Activated CD8-positive, alpha-beta memory T cell treated with anti-CD3 and anti-CD28 coated beads, Interleukin-2, amount 10 ng/mL, durations not matched to agents 7 days and 5 days (primary cell): ENCODE results near the gene TNFSF11. TPM values are rescaled to one million over a fixed set of nuclear protein-coding genes. Genes with fewer than 3 reads are reported as not detected.

ENCODE experiments used
- ATAC-seq: fragments of 150-1000 bp; cut with Tn5 transposase; one replicate; pipeline ENCODE4 v1.10.0; 2021; ENCODE audit warnings: moderate library complexity
- CTCF ChIA-PET: fragments of 350-600 bp; sonication (Branson Sonifier 250); formaldehyde crosslinking; loops from one replicate; lab custom pipeline; 2021; ENCODE audit warnings: antibody characterized with exemption; lab: Charles Lee
- DNase-seq: peaks from one replicate; pipeline ENCODE4 v3.0.0-alpha.2; 2020
- H3K27ac Mint-ChIP-seq: one replicate; pipeline ENCODE4 v1.8.0; 2021; ENCODE audit warnings: mild to moderate bottlenecking, mixed read lengths
- H3K27me3 Mint-ChIP-seq: one replicate; pipeline ENCODE4 v1.8.0; 2021; ENCODE audit warnings: mixed read lengths
- H3K36me3 Mint-ChIP-seq: one replicate; pipeline ENCODE4 v1.8.0; 2021; ENCODE audit warnings: mild to moderate bottlenecking, mixed read lengths
- H3K4me1 Mint-ChIP-seq: one replicate; pipeline ENCODE4 v1.8.0; 2021; ENCODE audit warnings: mixed read lengths
- H3K4me3 Mint-ChIP-seq: one replicate; pipeline ENCODE4 v1.8.0; 2021; ENCODE audit warnings: mild to moderate bottlenecking, moderate library complexity, mixed read lengths
- H3K9me3 Mint-ChIP-seq: one replicate; pipeline ENCODE4 v1.8.0; 2022; ENCODE audit warnings: low read depth, mixed read lengths
- total RNA-seq, 2 experiments: library from RNA; stranded (reverse); gene quantifications; one replicate each; pipeline ENCODE4 v1.2.3, GENCODE V29; 2021

Gene TNFSF11
- total RNA-seq, 2 experiments from 2014 or later, result 0.76 to 2.4 TPM

- Mint-ChIP-seq H3K4me1 (no peaks in the 10 kb centered on the region), H3K4me3 (no peak overlapping the region), H3K27ac (no peak overlapping the region), H3K36me3 (no peaks in the 10 kb centered on the region), H3K27me3 (peaks cover 29% of the 10 kb centered on the region), H3K9me3 (no peaks in the 10 kb centered on the region)
- CTCF ChIA-PET, result no interaction called here
- no peak for DNase-seq
- no peak for ATAC-seq
Observed at GRCh38 chr13:42633495-42633894, 59.5 kb downstream of the TNFSF11 start.

DNA sequence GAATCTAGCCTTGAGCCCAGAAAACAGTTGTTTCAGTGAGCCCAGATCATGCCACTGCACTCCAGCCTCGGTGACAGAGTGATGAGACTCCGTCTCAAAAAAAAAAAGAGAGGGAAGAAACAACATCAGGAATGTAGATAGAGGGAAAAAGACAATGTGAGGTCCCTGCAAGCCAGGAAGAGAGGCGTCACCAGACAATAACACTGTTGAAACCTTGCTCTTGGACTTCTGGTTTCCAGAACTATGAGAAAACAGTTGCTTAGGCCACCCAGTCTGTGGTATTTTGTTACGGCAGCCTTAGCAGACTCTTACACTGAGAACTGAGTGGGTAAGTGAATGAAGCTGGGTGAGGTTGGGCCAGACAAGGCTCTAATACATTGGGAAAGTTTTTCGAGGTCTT, 64.1 kb downstream of the TNFSF11 start:
- Mint-ChIP-seq H3K36me3 (peaks cover 3% of the 10 kb centered on the region), H3K9me3 (no peaks in the 10 kb centered on the region), H3K27ac (no peak overlapping the region), H3K4me3 (no peak overlapping the region), H3K4me1 (no peaks in the 10 kb centered on the region), H3K27me3 (peaks cover 38% of the 10 kb centered on the region)
- no peak for ATAC-seq
- CTCF ChIA-PET, result no interaction called here
- no peak for DNase-seq

GRCh38 chr13:42638886-42639285, 64.9 kb downstream of the TNFSF11 start:
- Mint-ChIP-seq H3K4me1 (no peaks in the 10 kb centered on the region), H3K27ac (no peak overlapping the region), H3K4me3 (no peak overlapping the region), H3K27me3 (peaks cover 34% of the 10 kb centered on the region), H3K9me3 (no peaks in the 10 kb centered on the region), H3K36me3 (peaks cover 3% of the 10 kb centered on the region)
- CTCF ChIA-PET, result no interaction called here
- DNase-seq, result no peak
- no peak for ATAC-seq

- CTCF ChIA-PET, result no interaction called here
- Mint-ChIP-seq H3K27me3 (peaks cover 16% of the 10 kb centered on the region), H3K36me3 (peaks cover 3% of the 10 kb centered on the region), H3K9me3 (no peaks in the 10 kb centered on the region), H3K4me1 (no peaks in the 10 kb centered on the region), H3K4me3 (no peak overlapping the region), H3K27ac (no peak overlapping the region)
- ATAC-seq (no peak), DNase-seq (no peak)
Observed at GRCh38 chr13:42643076-42643475, 69.1 kb downstream of the TNFSF11 start.

DNA sequence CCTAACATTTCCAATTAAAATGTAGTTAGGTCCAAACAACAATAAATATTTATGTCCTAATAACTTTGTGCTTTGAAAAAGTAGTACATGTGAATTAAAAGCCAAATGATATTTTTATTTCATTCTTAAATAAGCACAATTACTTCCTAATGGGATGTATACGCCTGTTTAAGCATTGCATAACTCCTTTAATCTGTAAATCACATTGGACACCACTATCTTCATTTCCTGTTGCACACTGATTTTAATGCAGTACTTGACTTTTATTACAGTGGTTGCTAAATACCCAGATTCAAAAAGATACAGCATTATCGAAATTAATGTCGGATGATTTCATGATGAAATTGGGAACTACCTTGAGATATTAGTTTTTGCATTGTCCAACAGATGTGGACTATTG, 70.9 kb downstream of the TNFSF11 start:
- H3K27me3 Mint-ChIP-seq, result peaks cover 17% of the 10 kb centered on the region
- H3K4me1 Mint-ChIP-seq, result no peaks in the 10 kb centered on the region
- CTCF ChIA-PET, result no interaction called here
- H3K27ac Mint-ChIP-seq, result no peak overlapping the region
- H3K9me3 Mint-ChIP-seq, result no peaks in the 10 kb centered on the region
- ATAC-seq, result no peak
- no peak overlapping the region for H3K4me3 Mint-ChIP-seq
- no peak for DNase-seq
- peaks cover 3% of the 10 kb centered on the region for H3K36me3 Mint-ChIP-seq

- DNase-seq (no peak), ATAC-seq (no peak)
- Mint-ChIP-seq H3K4me3 (no peak overlapping the region), H3K27ac (no peak overlapping the region), H3K9me3 (no peaks in the 10 kb centered on the region), H3K4me1 (no peaks in the 10 kb centered on the region), H3K36me3 (peaks cover 3% of the 10 kb centered on the region), H3K27me3 (peaks cover 20% of the 10 kb centered on the region)
- CTCF ChIA-PET, result no interaction called here
Observed at GRCh38 chr13:42645717-42646116, 71.8 kb downstream of the TNFSF11 start.

- no peak for DNase-seq
- H3K27me3 Mint-ChIP-seq, result peaks cover 42% of the 10 kb centered on the region
- H3K36me3 Mint-ChIP-seq, result no peaks in the 10 kb centered on the region
- H3K4me1 Mint-ChIP-seq, result no peaks in the 10 kb centered on the region
- no peaks in the 10 kb centered on the region for H3K9me3 Mint-ChIP-seq
- ATAC-seq, result no peak
- CTCF ChIA-PET, result no interaction called here
- H3K27ac Mint-ChIP-seq, result no peak overlapping the region
- H3K4me3 Mint-ChIP-seq, result no peak overlapping the region
Observed at GRCh38 chr13:42649141-42649540, 75.2 kb downstream of the TNFSF11 start.

GRCh38 chr13:42649831-42650230, 75.9 kb downstream of the TNFSF11 start:
- H3K27ac Mint-ChIP-seq, result no peak overlapping the region
- H3K27me3 Mint-ChIP-seq, result peaks cover 44% of the 10 kb centered on the region
- no peaks in the 10 kb centered on the region for H3K36me3 Mint-ChIP-seq
- no peaks in the 10 kb centered on the region for H3K4me1 Mint-ChIP-seq
- no peak for ATAC-seq
- CTCF ChIA-PET, result no interaction called here
- DNase-seq, result no peak
- H3K9me3 Mint-ChIP-seq, result no peaks in the 10 kb centered on the region
- no peak overlapping the region for H3K4me3 Mint-ChIP-seq

DNA sequence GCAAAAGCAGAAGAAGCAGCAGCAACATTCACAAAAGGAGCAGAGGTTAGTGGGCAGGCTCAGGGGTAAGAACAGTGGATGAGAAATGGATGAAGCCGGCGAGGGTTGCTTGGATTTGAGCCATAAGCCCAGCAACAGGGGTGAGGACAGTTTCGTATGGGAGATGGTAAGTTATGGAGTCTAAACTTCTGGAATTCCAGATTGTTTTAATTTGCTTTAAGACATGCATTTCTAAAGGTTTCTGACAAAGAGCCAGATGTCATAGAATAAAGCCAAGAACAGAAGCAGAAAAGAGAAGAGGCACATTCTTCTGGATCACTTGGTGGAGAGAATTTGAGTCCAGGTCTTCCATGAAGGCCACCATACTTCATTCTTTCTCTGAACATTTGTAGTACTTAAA, 76.6 kb downstream of the TNFSF11 start:
- H3K27me3 Mint-ChIP-seq, result peaks cover 47% of the 10 kb centered on the region
- DNase-seq (no peak), ATAC-seq (no peak)
- H3K36me3 Mint-ChIP-seq, result no peaks in the 10 kb centered on the region
- CTCF ChIA-PET, result no interaction called here
- no peaks in the 10 kb centered on the region for H3K9me3 Mint-ChIP-seq
- H3K4me3 Mint-ChIP-seq, result no peak overlapping the region
- H3K27ac Mint-ChIP-seq, result no peak overlapping the region
- H3K4me1 Mint-ChIP-seq, result no peaks in the 10 kb centered on the region

DNA sequence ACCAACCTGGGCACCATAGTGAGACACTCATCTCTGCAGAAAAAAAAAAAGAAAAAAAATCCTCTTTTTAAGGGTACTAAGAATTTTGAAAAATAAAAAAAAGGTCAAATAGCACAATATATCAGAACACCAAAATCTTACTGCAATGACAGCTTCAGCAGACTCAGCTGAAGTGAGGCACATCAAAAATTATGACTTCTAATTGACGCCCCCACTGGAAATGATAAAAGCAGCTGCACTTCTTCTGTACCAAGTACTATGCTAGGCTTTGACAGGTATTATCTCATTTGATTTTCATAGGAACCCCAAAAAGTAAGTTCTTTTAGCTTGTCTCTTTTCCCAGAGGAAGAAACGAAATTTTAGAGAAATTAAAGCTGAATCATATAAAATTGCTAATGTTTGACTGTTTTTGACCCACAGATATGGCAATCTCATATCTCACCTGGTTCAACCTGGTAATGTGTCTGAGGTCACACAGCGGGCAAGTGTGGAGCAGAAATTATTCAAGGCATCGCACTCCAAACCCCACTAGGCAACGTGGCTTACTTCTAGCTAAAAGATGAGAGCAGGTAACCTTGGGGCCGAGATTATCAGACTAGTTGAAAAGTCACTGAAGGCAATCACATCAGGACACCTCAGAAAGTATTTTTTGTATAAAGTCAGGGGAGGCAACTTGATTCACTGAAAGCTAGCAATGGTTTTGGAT, 78.1 kb downstream of the TNFSF11 start:
- no peak for ATAC-seq
- no peak overlapping the region for H3K4me3 Mint-ChIP-seq
- no peak for DNase-seq
- H3K27ac Mint-ChIP-seq, result no peak overlapping the region
- H3K36me3 Mint-ChIP-seq, result no peaks in the 10 kb centered on the region
- peaks cover 61% of the 10 kb centered on the region for H3K27me3 Mint-ChIP-seq
- CTCF ChIA-PET, result no interaction called here
- H3K9me3 Mint-ChIP-seq, result no peaks in the 10 kb centered on the region
- H3K4me1 Mint-ChIP-seq, result no peaks in the 10 kb centered on the region

GRCh38 chr13:42652642-42653415, 78.9 kb downstream of the TNFSF11 start:
- no peak for ATAC-seq
- H3K36me3 Mint-ChIP-seq, result no peaks in the 10 kb centered on the region
- H3K9me3 Mint-ChIP-seq, result no peaks in the 10 kb centered on the region
- CTCF ChIA-PET, result no interaction called here
- H3K27ac Mint-ChIP-seq, result no peak overlapping the region
- no peak overlapping the region for H3K4me3 Mint-ChIP-seq
- no peak for DNase-seq
- H3K4me1 Mint-ChIP-seq, result no peaks in the 10 kb centered on the region
- H3K27me3 Mint-ChIP-seq, result peaks cover 67% of the 10 kb centered on the region

- Mint-ChIP-seq H3K36me3 (no peaks in the 10 kb centered on the region), H3K27me3 (peaks cover 73% of the 10 kb centered on the region), H3K27ac (no peak overlapping the region), H3K4me3 (no peak overlapping the region), H3K4me1 (no peaks in the 10 kb centered on the region), H3K9me3 (no peaks in the 10 kb centered on the region)
- ATAC-seq, result no peak
- CTCF ChIA-PET, result no interaction called here
- DNase-seq, result no peak
Observed at GRCh38 chr13:42653679-42654078, 79.7 kb downstream of the TNFSF11 start.

- Mint-ChIP-seq H3K36me3 (no peaks in the 10 kb centered on the region), H3K4me1 (no peaks in the 10 kb centered on the region), H3K27ac (no peak overlapping the region), H3K4me3 (no peak overlapping the region), H3K27me3 (peaks cover 74% of the 10 kb centered on the region), H3K9me3 (no peaks in the 10 kb centered on the region)
- DNase-seq (no peak), ATAC-seq (no peak)
- CTCF ChIA-PET, result no interaction called here
Observed at GRCh38 chr13:42654212-42654611, 80.3 kb downstream of the TNFSF11 start.

DNA sequence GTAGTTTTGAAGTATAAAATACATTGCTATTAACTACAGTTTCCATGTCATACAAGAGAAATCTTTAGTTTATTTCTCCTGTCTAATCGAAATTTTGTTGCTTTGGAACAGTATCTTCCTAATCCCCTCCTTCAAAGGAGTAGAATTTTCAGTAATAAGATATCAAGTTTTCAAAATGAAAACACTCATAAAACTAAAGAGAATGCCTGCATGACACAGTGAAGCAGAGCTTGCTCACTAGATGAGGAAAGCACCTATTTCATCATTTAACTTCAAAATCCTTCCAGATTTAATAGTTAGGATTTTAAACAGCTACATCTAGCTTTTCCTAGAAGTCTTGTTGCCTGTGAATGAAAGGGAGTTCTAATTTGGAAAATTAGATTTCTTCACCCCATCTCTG, 80.8 kb downstream of the TNFSF11 start:
- Mint-ChIP-seq H3K27me3 (peaks cover 78% of the 10 kb centered on the region), H3K9me3 (no peaks in the 10 kb centered on the region), H3K4me3 (no peak overlapping the region), H3K27ac (no peak overlapping the region), H3K36me3 (no peaks in the 10 kb centered on the region), H3K4me1 (no peaks in the 10 kb centered on the region)
- DNase-seq (no peak), ATAC-seq (no peak)
- CTCF ChIA-PET, result no interaction called here
